Caco-2 (cell line): ENCODE measurements around the gene RBM11. TPM values are rescaled to one million over a fixed set of nuclear protein-coding genes. Genes with fewer than 3 reads are reported as not detected.

Source experiments
- BruUV-seq: library from RNA; stranded (reverse); fragments of 400-500 nt; replicated peaks from 2 replicates; lab custom pipeline; 2021; lab: Mats Ljungman, UMichigan
- CTCF ChIA-PET: fragments of 300-600 bp; sonication (Branson Sonifier 250); formaldehyde crosslinking; loops from one replicate; lab custom pipeline; 2022; ENCODE audit warnings: antibody characterized with exemption; lab: Charles Lee
- POLR2A ChIA-PET: fragments of 300-600 bp; sonication (Branson Sonifier 250); formaldehyde crosslinking; loops from one replicate; lab custom pipeline; 2022; ENCODE audit warnings: antibody characterized with exemption; lab: Charles Lee
- DNase-seq, 2 experiments: peaks; one replicate each; pipeline versions ENCODE4 v3.0.0 to v3.0.0-alpha.2; 2020 to 2022
- H3K27me3 ChIP-seq: replicated peaks from 2 replicates; pipeline ENCODE4 v1.6.0; 2011; ENCODE audit warnings: low read length; ENCODE audit not compliant: control insufficient read depth, insufficient read depth
- H3K36me3 ChIP-seq: 2 replicates; pipeline ENCODE4 v1.5.1; 2011; ENCODE audit warnings: low read length; ENCODE audit not compliant: control insufficient read depth, insufficient read depth
- H3K4me1 ChIP-seq: fragments of 250-450 bp; sonication (Bioruptor Pico); 2 replicates; pipeline ENCODE4 v1.5.1; 2020; ENCODE audit warnings: mild to moderate bottlenecking
- H3K4me3 ChIP-seq: 2 replicates; pipeline ENCODE4 v1.5.1; 2011; ENCODE audit warnings: low read depth, mild to moderate bottlenecking, control low read depth, low read length
- H3K9me3 ChIP-seq: fragments of 250-450 bp; sonication (Bioruptor Pico); 2 replicates; pipeline ENCODE4 v1.5.1; 2020; ENCODE audit warnings: mild to moderate bottlenecking, moderate library complexity
- H3K27ac Mint-ChIP-seq: one replicate; pipeline ENCODE4 v1.8.0; 2022; ENCODE audit warnings: mixed read lengths; ENCODE audit not compliant: unreplicated experiment
- H3K27me3 Mint-ChIP-seq: one replicate; pipeline ENCODE4 v1.8.0; 2022; ENCODE audit warnings: mixed read lengths; ENCODE audit not compliant: insufficient read depth, unreplicated experiment
- H3K36me3 Mint-ChIP-seq: one replicate; pipeline ENCODE4 v1.8.0; 2022; ENCODE audit warnings: mild to moderate bottlenecking, mixed read lengths; ENCODE audit not compliant: insufficient read depth, unreplicated experiment
- H3K4me1 Mint-ChIP-seq: one replicate; pipeline ENCODE4 v1.8.0; 2022; ENCODE audit warnings: low read depth, mixed read lengths; ENCODE audit not compliant: unreplicated experiment
- H3K4me3 Mint-ChIP-seq: one replicate; pipeline ENCODE4 v1.8.0; 2022; ENCODE audit warnings: mild to moderate bottlenecking, moderate library complexity, mixed read lengths; ENCODE audit not compliant: unreplicated experiment
- H3K9me3 Mint-ChIP-seq: one replicate; pipeline ENCODE4 v1.8.0; 2022; ENCODE audit warnings: mixed read lengths; ENCODE audit not compliant: unreplicated experiment
- CTCF ChIP-seq, 2 experiments: fragments of 200-600 bp in 1 of 2; IDR thresholded peaks; 1 replicate in 1 of 2; 2 replicates in 1 of 2; pipeline versions ENCODE4 v1.5.1 to v1.8.0; 2011 to 2022; ENCODE audit warnings: antibody characterized with exemption in 1 of 2, control low read depth in 1 of 2, inconsistent platforms in 1 of 2, low read depth in 1 of 2, low read length in 1 of 2, mild to moderate bottlenecking in 1 of 2, moderate library complexity in 1 of 2; ENCODE audit not compliant: insufficient read depth in 1 of 2, severe bottlenecking in 1 of 2, unreplicated experiment in 1 of 2
- intact Hi-C: fragments of 100-400 bp; cut with micrococcal nuclease; formaldehyde crosslinking; loops from one replicate; pipeline ENCODE4 v1.10.0; 2022; ENCODE audit not compliant: unreplicated experiment
- total RNA-seq: library from RNA; stranded (reverse); gene quantifications from 2 replicates; pipeline ENCODE4 v1.2.3, GENCODE V29; 2022

The RBM11 gene
- total RNA-seq, 1 experiment from 2014 or later = 0.61 TPM

- Histone ChIP-seq H3K4me3 (no peak overlapping the region), H3K27me3 (no peaks in the 10 kb centered on the region), H3K36me3 (no peaks in the 10 kb centered on the region), H3K4me1 (peaks cover 12% of the 10 kb centered on the region), H3K9me3 (no peaks in the 10 kb centered on the region)
- Mint-ChIP-seq H3K9me3 (no peaks in the 10 kb centered on the region), H3K27me3 (peaks cover under 1% of the 10 kb centered on the region), H3K36me3 (no peaks in the 10 kb centered on the region), H3K4me1 (peaks cover 20% of the 10 kb centered on the region), H3K4me3 (no peak overlapping the region), H3K27ac (no peak overlapping the region)
- POLR2A ChIA-PET = no interaction called here
- CTCF ChIA-PET = no interaction called here
- intact Hi-C loops = no loop called here
- no TSS peak for BruUV-seq
- no peak for DNase-seq
- no peak for TF ChIP-seq CTCF (IDR thresholded peaks at IDR 0.05; ENCODE audit: insufficient read depth in 1 of 2, low read depth in 1 of 2, low read length in 1 of 2, severe bottlenecking in 1 of 2, unreplicated experiment in 1 of 2)
These were observed 51.1 kb downstream of the RBM11 start for GRCh38 chr21:14267076-14267475.

- peaks cover 4% of the 10 kb centered on the region for H3K27me3 Mint-ChIP-seq
- H3K4me1 Mint-ChIP-seq = peaks cover 25% of the 10 kb centered on the region
- intact Hi-C loops = no loop called here
- TF ChIP-seq CTCF (IDR thresholded peaks at IDR 0.05; ENCODE audit: insufficient read depth in 1 of 2, low read depth in 1 of 2, low read length in 1 of 2, severe bottlenecking in 1 of 2, unreplicated experiment in 1 of 2) = no peak
- no peaks in the 10 kb centered on the region for H3K9me3 ChIP-seq
- H3K36me3 ChIP-seq = no peaks in the 10 kb centered on the region
- CTCF ChIA-PET = no interaction called here
- H3K4me1 ChIP-seq = peaks cover 12% of the 10 kb centered on the region
- H3K4me3 ChIP-seq = no peak overlapping the region
- no peaks in the 10 kb centered on the region for H3K36me3 Mint-ChIP-seq
- POLR2A ChIA-PET = no interaction called here
- H3K27ac Mint-ChIP-seq = no peak overlapping the region
- H3K27me3 ChIP-seq = no peaks in the 10 kb centered on the region
- no peak for DNase-seq
- BruUV-seq = no TSS peak
- no peak overlapping the region for H3K4me3 Mint-ChIP-seq
- no peaks in the 10 kb centered on the region for H3K9me3 Mint-ChIP-seq
These were observed 54.7 kb downstream of the RBM11 start for GRCh38 chr21:14270631-14271030.

- no TSS peak for BruUV-seq
- Mint-ChIP-seq H3K27ac (no peak overlapping the region), H3K4me1 (peaks cover 25% of the 10 kb centered on the region), H3K36me3 (no peaks in the 10 kb centered on the region), H3K9me3 (no peaks in the 10 kb centered on the region), H3K27me3 (peaks cover 4% of the 10 kb centered on the region), H3K4me3 (no peak overlapping the region)
- no peak for TF ChIP-seq CTCF (IDR thresholded peaks at IDR 0.05; ENCODE audit: insufficient read depth in 1 of 2, low read depth in 1 of 2, low read length in 1 of 2, severe bottlenecking in 1 of 2, unreplicated experiment in 1 of 2)
- POLR2A ChIA-PET = no interaction called here
- Histone ChIP-seq H3K4me3 (no peak overlapping the region), H3K4me1 (peaks cover 12% of the 10 kb centered on the region), H3K9me3 (no peaks in the 10 kb centered on the region), H3K36me3 (no peaks in the 10 kb centered on the region), H3K27me3 (no peaks in the 10 kb centered on the region)
- CTCF ChIA-PET = no interaction called here
- no peak for DNase-seq
- intact Hi-C loops = no loop called here
These were observed 55.1 kb downstream of the RBM11 start for GRCh38 chr21:14271053-14271452.
